HG03439 (cell line): ENCODE results near the gene CUZD1.
A peak's percentile ranks its signal among the peaks of the same experiment; 100 is the strongest.
"Not testable (repeated sequence)": the region's sequence is repeated elsewhere in the genome, so short reads cannot be mapped to it uniquely, and the experiment has no call there.

Experiments
- ATAC-seq: cut with Tn5 transposase; IDR thresholded peaks from one replicate; pipeline ENCODE4 v1.9.1; 2021; ENCODE audit warnings: mild to moderate bottlenecking, moderate library complexity; ENCODE audit not compliant: unreplicated experiment

CUZD1 gene, protein sequence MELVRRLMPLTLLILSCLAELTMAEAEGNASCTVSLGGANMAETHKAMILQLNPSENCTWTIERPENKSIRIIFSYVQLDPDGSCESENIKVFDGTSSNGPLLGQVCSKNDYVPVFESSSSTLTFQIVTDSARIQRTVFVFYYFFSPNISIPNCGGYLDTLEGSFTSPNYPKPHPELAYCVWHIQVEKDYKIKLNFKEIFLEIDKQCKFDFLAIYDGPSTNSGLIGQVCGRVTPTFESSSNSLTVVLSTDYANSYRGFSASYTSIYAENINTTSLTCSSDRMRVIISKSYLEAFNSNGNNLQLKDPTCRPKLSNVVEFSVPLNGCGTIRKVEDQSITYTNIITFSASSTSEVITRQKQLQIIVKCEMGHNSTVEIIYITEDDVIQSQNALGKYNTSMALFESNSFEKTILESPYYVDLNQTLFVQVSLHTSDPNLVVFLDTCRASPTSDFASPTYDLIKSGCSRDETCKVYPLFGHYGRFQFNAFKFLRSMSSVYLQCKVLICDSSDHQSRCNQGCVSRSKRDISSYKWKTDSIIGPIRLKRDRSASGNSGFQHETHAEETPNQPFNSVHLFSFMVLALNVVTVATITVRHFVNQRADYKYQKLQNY

DNA sequence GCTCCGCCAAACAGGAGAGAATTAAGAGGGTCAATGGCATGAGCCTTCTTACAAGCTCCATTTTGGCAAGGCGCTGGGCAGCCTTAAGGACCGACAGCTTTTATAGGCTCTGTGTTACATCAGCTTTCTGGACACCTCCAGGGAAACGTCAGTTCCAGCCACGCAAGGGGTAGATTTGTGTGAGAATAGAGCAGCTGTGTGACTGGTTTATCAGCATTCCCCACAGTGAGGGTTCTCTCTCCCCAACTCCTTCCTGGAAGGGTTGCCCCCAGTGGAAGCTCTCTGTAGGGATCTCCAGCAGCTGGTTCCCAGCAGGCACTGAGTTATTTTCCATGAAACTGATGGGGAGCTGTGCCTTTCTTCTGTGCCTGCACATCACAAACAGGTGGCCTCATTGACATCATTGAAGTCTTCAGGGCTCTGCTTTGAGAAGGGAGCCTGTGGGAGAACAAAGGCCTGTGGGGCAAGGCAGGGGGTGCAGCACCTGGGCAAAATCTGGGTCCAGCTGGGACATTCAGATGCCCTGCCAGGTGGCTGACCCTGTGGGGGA lies at the start of gene CUZD1:
TSS of gene CUZD1 (minus strand) at position 75 of the 550 bp plus-strand sequence. CDS start at position 61, 14 bp downstream.
- no peak for ATAC-seq

DNA sequence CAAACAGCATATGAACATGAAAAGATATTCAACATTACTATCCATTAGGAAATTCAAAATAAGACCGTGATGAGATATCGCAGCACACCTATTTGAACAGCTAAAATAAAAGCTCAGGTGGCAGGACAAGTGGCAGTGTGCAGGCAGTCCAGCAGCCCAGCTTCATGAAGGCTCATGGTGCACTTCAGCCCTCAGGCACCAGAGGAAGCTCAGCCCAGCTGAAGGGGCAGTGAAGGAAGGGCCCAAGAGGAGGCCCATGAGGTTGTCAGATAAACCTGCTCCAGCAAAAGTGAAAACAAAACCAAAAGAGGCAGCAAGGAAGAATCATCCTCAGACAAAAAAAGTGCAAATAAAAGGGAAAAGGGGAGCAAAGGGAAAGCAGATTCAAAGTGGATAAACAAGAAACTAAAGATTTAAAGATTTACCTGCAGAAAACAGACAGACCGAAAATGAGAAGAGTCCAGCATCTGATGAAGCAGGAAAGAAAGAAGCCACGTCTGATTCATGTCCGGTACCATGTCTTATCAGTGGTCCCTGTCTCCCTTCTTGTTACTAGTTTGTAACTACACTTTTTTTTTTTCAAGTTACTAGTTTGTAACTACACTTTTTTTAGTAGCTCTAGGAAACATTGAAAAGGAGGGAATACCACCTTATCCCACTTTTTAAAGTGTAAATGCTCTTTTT lies 48.7 kb upstream of the CUZD1 start:
- ATAC-seq, result no peak

DNA sequence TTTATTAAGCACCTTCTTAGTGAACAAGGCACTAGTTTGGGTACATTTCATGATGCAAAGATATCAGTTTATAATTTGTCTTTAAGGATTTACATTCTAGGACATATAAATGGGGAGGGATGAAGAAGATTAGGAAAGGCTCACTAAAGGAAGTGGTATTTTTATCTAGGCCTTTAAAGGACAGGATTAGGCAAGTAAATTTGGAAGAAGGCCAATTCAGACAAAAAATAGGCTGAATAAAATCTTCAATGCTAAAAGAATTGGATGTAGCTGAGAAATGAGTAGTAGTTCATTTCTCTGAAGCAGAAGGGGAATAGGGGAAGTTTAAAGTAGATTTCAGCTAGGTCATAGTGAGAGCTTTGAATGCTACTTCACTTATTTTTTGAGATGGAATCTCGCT lies 38.5 kb upstream of the CUZD1 start:
- ATAC-seq, result no peak

DNA sequence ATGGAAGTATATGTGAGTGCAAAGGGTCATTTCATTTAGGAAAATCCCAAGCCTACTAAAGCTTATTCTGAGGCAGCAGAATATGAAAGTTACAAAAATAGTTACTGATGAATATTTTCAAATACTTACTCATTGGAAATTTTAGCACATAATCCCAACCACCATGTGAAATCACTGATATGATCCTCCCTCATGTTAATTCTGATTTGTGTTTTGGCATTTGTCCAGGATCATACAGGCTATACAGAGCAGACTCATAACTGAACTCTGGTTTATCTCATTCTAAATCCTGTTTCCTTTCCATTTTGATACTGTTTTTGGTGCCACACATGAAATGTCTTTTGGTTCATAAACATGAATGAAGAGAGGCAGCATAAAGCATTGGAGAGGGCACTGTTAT lies 37.1 kb upstream of the CUZD1 start:
- ATAC-seq, result no peak

DNA sequence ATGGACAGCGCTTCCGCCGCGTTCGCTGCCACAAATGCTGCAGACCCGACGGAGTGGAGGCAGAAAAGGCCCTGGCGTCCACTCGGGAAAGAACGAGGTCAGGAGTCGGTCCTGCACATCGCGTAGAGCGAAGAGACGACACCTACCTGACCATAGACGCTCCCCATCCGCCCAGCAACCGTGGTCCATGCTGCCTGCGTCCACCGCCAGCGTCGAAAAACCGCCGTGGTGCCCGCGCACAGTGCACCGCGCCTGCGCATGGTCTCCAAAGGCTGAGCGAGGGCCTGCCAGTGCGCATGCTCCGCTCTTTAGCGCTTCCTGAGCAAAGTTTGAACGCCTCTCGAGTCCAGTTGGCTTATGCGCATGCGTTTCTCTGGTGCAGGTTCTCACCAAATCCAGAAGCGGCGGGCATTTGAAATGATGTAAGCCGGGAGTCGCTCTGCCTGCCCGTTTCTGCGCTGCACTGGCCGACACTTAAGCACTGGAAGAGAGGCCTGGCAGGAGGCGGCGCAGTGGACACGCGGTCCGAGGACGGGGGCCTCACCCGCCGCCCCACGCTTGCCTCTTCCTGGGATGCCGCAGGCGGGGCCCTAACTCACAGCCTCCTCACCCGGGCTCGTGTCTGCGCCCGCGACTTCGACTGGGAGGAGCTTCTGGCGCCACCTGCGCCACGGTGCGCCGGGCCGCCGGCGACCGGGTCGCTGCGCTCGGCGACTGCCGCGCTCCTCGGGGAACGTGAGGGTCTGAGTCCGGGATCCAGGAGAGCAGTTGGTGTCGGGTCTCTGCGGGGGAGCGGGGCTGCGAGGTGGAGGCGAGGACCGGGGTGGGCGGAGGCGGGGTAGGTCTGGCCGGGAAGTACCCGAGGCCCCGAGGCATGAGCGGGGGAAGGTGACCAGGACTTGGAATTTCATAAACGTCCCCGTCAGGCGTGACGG lies 33.9 kb upstream of the CUZD1 start, which contains the start of gene FAM24B:
TSS of gene FAM24B (minus strand) at position 243 of the 935 bp plus-strand sequence. CDS start 29,066 bp downstream, outside the sequence.
- peak; percentile 89 for ATAC-seq

DNA sequence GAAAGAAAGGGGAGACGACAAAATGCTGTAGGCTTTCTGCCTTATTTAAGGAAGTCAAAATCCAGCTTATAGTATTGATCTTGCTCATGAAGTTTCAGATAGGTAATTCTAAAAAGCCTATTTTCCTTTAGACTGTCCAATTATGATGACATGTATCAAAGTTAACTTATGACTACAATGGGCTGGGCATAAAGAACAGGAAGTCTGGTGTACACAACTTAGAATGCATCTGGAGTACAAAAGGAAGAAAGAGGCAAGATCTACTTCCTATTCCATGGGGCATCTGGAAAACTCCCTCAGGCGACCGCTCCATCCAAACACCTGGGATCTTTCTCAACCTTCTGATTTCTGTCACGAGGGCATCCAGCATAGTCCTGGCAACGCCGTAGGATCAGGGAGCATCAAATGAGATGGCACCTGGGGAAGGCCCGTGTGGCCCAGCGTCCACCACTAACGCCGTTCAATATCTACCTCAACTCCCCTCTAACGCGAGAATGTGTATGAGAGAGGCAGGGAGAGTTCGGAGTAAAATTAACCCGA lies 33.2 kb upstream of the CUZD1 start:
- no peak for ATAC-seq

DNA sequence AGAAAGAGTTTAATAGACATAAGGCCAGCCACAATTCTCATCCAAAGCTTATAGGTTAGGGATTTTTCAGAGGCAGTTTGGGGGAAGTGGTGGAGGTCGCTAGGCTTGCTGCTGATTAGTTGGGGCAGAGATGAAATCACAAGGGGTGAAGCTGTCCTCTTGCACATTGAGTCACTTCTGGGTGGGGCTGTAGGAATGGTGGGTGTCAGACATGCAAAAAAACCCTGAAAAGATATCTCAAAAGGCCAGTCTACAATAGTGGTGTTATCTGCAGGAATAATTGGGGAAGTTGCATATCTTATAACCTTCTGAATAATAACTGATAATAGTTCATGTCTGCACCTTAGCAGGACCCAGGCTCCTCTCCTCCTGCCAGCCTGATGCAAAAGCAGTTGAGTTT lies 31.6 kb upstream of the CUZD1 start:
- no peak for ATAC-seq

DNA sequence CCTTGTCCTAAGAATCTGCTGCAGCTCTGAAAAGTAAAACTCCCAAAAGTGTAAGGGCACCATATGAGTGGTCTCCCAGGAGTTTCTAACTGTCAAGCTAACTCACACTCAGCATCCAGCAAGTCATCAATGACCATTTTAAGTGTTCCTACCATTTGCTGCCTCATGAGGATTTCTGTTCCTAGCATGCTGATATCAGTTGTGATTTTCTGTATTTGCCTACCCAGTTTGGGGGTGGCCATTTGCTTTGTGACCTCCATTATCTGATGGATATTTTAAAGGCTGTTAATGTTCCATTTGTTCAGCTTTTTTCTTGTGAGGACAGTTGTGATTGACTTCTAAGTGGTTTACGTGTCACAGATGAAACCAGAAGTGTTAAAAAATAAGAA lies 30.8 kb upstream of the CUZD1 start:
- ATAC-seq, result no peak

DNA sequence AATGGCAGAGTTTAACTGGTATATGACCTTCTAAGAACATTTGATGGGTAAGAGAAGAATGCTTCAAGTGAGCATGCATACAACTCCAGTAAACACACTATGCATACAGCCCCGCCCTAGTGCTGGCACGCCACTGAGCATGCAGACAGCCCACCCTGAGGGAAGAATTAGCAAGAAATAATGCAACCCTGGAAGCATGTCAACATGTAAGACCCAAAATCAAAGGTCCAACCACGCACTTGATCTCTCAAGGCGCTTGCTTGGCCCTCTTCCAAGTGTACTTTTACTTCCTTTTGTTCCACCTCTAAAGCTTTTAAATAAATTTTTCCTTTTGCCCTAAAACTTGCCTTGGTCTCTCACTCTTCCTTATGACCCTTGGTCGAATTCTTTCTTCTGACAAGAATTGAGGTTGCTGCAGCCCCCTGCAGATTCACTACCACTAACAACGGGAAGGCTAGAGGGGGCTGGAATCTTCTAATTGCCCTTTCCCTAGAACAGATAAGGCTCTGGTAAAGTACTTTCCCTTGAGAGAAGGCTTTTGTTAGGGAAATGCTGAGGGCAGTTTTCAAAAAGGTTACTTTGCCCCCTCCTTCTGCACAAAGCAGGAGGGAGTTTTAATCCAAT lies 30.3 kb upstream of the CUZD1 start:
- no peak for ATAC-seq

DNA sequence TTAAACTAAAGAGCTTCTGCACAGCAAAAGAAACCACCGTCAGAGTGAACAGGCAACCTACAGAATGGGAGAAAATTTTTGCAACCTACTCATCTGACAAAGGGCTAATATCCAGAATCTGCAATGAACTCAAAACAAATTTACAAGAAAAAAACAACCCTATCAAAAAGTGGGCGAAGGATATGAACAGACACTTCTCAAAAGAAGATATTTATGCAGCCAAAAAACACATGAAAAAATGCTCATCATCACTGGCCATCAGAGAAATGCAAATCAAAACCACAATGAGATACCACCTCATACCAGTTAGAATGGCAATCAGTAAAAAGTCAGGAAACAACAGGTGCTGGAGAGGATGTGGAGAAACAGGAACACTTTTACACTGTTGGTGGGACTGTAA lies 26.3 kb upstream of the CUZD1 start:
- ATAC-seq, result not testable (repeated sequence)

DNA sequence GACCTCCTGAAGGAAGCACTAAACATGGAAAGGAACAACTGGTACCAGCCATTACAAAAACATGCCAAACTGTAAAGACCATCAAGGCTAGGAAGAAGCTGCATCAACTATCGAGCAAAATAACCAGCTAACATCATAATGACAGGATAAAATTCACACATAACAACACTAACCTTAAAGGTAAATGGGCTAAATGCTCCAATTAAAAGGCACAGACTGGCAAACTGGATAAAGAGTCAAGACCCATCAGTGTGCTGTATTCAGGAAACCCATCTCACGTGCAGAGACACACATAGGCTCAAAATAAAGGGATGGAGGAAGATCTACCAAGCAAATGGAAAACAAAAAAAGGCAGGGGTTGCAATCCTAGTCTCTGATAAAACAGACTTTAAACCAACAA lies 23.1 kb upstream of the CUZD1 start:
- ATAC-seq, result not testable (repeated sequence)

DNA sequence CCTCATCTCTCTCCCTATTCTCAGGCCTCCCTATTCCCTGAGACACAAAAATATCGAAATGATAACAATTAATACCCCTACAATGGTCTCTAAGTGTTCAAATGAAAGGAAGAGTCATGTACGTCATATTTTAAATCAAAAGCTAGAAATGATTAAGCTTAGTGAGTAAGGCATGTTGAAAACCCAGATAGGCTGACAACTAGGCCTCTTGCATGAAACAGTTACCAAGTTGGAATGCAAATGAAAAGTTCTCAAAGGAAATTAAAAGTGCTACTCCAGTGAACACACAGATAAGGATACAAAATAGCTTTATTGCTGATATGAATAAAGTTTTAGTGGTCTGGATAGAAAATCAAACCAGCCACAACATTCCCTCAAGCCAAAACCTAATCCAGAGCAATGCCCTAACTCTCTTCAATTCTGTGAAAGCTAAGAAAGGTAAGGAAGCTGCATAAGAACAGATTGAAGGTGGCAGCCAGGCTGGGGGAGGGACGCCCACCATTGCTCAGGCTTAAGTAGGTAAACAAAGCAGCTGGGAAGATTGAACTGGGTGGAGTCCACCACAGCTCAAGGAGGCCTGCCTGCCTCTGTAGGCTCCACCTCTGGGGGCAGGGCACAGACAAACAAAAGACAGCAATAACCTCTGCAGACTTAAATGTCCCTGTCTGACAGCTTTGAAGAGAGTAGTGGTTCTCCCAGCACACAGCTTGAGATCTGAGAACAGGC lies 21.3 kb upstream of the CUZD1 start:
- ATAC-seq, result not testable (repeated sequence)

DNA sequence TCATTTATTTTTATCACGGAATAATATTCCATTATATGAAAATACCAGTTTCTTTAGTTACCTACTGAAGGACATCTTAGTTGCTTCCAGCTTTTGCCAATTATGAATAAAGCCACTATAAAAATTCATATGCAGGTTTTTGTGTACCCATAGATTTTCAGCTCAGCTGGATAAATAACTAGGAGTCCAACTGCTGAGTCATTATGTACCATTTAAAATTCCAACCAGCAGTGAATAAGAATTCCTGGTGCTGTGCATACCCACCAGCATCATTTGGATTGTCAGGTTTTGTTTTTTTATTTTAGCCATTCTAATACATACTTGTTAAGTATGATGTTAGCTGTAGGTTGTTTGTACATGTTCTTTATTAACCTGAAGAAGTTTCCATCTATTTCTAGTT lies 19.2 kb upstream of the CUZD1 start:
- no peak for ATAC-seq

DNA sequence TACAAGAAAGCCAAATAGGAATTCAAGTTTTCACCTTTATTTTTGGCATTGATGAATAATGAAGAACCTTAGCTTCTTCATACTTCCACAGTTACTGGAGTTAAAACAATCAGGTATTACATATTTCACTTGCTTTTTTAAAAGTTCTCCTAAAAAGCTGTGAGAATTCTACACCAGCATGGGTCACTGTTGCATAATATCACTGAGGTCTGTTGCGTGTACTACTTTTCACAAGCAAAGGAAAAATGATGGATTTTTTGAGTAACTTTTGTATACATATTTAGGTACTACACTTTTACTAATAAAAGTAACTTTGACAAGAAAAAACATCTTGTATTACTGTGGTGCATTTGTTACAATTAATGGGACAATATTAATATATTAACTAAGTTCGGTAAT lies 18.5 kb upstream of the CUZD1 start:
- no peak for ATAC-seq

DNA sequence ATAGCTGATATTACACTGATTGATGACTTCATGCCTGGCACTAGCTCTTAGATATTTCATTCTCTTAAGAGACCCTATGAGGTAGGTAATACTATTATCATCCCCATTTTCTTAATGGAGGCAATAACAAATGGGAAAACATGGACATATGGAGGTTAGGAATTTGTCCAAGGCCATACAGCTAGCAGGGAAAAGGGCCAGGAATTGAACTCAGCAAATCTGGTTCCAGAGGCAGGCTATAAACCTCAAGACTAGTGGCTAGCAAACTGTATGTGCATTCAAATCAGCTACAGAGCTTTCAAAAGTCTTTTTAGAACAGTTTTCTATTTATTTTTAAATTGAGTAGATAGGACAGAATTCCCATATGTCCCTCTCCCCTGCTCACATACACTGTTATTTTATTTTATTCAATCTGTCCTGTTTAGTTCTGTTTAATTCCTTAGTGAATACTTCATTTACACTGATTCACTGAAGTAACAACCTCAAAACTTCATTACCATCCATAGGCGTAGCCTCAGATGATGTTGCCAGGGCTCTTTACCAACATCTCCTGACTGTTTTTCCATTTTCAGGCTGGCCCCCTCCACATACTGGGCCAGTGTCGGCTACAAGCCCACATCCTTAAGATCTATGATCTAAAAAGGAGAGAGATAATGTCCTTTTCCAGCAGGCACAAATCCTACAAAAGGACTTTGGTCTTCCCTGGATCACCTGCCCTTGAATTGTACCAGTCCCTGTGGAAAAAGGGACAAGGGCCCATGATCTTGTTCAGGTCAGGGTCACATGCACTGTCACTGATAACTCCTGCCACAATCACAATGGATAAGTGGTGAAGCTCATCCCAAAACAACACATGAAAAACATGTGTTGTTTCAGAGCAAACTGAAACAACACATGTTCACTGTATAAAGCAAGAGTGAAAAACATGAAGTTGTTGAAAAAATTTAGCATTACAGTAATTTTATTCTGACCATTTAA lies 17.8 kb upstream of the CUZD1 start:
- ATAC-seq, result no peak

DNA sequence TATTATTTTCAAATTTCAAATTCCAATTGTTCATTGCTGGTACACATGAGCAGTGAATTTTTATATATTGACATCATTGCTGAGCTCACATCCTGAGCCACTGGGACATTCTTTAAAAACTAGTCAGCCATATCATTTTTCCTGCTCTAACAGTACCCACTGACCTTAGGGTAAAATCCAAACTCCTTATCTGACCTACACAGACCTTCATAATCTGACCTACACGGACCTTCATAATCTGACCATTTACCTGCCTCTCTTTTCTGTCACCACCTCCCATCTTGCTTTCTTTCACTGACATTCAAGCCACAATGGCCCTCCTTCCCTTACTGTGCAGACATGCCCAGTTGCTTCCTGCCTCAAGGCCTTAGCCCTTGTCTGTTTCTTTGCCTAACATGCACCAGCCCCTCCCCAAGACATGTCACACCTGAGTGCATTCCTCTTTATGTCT lies 16.1 kb upstream of the CUZD1 start:
- no peak for ATAC-seq

DNA sequence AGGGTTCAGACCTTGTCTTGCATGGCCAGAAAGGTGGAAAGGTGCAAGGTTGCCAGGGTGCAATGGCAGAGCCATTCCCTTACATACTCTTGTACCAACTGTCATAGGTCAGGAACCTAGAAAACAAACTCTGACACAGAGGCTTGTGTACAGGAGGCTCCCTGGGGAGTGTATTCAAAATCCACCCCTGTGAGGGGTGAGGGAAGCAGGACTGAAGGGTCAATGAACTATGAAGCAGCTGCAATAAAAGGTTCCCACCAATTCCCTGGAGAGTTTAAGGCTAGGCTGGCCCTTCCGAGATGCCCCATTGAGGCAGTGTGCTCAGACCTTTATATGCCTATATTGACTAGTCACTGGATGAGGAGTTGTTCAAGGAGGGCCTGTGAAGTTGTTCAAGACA lies 13.9 kb upstream of the CUZD1 start:
- ATAC-seq, result no peak

DNA sequence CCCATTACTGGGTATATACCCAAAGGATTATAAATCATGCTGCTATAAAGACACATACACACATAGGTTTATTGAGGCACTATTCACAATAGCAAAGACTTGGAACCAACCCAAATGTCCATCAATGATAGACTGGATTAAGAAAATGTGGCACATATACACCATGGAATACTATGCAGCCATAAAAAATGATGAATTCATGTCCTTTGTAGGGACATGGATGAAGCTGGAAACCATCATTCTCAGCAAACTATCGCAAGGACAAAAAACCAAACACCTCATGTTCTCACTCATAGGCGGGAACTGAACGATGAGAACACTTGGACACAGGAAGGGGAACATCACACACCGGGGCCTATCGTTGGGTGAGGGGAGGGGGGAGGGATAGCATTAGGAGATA lies 12.4 kb upstream of the CUZD1 start:
- ATAC-seq, result not testable (repeated sequence)
